K562 (cell line): Measurements from ENCODE around the gene RPLP2. TPM values are rescaled to one million over a fixed set of nuclear protein-coding genes. Genes with fewer than 3 reads are reported as not detected.

Experiments used
- ASH1L ChIP-seq: fragments of 450-650 bp; IDR thresholded peaks from 2 replicates; pipeline ENCODE4 v1.6.1; 2018; ENCODE audit warnings: borderline replicate concordance, mild to moderate bottlenecking, low read depth; ENCODE audit not compliant: partially characterized antibody
- NCOA2 ChIP-seq, 2 experiments: fragments of 450-650 bp; IDR thresholded peaks; 2 replicates each; pipeline ENCODE4 v1.6.1; 2018; ENCODE audit warnings: mild to moderate bottlenecking in 2 of 2, moderate library complexity in 1 of 2; ENCODE audit not compliant: partially characterized antibody in 2 of 2
- NEUROD1 ChIP-seq: fragments of 150-350 bp; IDR thresholded peaks from 2 replicates; pipeline ENCODE4 v1.6.1; 2014; ENCODE audit warnings: borderline replicate concordance, low read length, low read depth; ENCODE audit not compliant: partially characterized antibody
- SMAD4 ChIP-seq: fragments of 250-450 bp; sonication (Bioruptor Pico); conservative IDR thresholded peaks from 2 replicates; pipeline ENCODE4 v1.8.0; 2021; ENCODE audit warnings: inconsistent platforms, mild to moderate bottlenecking, moderate library complexity
- STAT5B ChIP-seq: fragments of 250-450 bp; sonication (Bioruptor Pico); IDR thresholded peaks from 2 replicates; pipeline ENCODE4 v1.8.0; 2021; ENCODE audit warnings: mild to moderate bottlenecking, inconsistent platforms
- TEAD4 ChIP-seq, 2 experiments: sonication (generic) in 1 of 2; formaldehyde crosslinking in 1 of 2; IDR thresholded peaks; 2 replicates each; pipeline versions ENCODE4 v1.6.1 to v1.8.0; 2012 to 2022; ENCODE audit warnings: borderline replicate concordance in 1 of 2, inconsistent platforms in 1 of 2, low read length in 1 of 2, mild to moderate bottlenecking in 1 of 2, missing genetic modification reagents in 1 of 2
- ZNF12 ChIP-seq: sonication (generic); formaldehyde crosslinking; IDR thresholded peaks from 2 replicates; pipeline ENCODE4 v1.4.0; 2020; ENCODE audit warnings: mild to moderate bottlenecking, missing genetic modification reagents
- ZNF224 ChIP-seq: sonication (generic); formaldehyde crosslinking; IDR thresholded peaks from 2 replicates; pipeline ENCODE4 v1.8.0; 2022; ENCODE audit warnings: mild to moderate bottlenecking, missing genetic modification reagents
- polyA plus RNA-seq, 8 experiments: library from polyadenylated mRNA; depleted of rRNA in 4 of 8; stranded (reverse) in 5 of 8; unstranded in 3 of 8; fragments of >200 nt; fragmentation: Nextera tagmentation in 2 of 8; fragmentation: Illumina TruSeq in 1 of 8; extraction: Ambion mirVana in 2 of 8; extraction: Trizol in 1 of 8; gene quantifications; 2 replicates each; pipeline versions ENCODE4 v1.2.1 to v1.2.3, GENCODE V29; 2011 to 2014; ENCODE audit warnings: inconsistent platforms in 1 of 8, missing spikeins in 1 of 8
- total RNA-seq, 7 experiments: library from RNA; depleted of rRNA in 6 of 7; stranded (reverse); fragments of >200 nt in 6 of 7; fragmentation: Illumina TruSeq in 2 of 7; extraction: Trizol in 2 of 7; gene quantifications; 2 replicates each; pipeline versions ENCODE4 v1.2.1 to v1.2.3, GENCODE V29; 2011 to 2021; ENCODE audit warnings: low replicate concordance in 1 of 7
- TF ChIP-seq, protein P1 (sequence below), 2 experiments: fragments of 150-350 bp in 1 of 2; IDR thresholded peaks; 2 replicates each; pipeline ENCODE4 v1.6.1; 2012 to 2016; ENCODE audit warnings: low read depth in 2 of 2, low read length in 2 of 2, mild to moderate bottlenecking in 1 of 2, moderate library complexity in 1 of 2
- TF ChIP-seq, protein P2 (sequence below): sonication (generic); formaldehyde crosslinking; IDR thresholded peaks from 2 replicates; pipeline ENCODE4 v1.8.0; 2022; ENCODE audit warnings: mild to moderate bottlenecking, missing genetic modification reagents

The RPLP2 gene
- total and polyA plus RNA-seq, 9 of the 15 experiments (the other 6 are each of a cell fraction or from before 2014, with no cell fraction given): 528 to 3,807 (median 1,633) TPM

DNA sequence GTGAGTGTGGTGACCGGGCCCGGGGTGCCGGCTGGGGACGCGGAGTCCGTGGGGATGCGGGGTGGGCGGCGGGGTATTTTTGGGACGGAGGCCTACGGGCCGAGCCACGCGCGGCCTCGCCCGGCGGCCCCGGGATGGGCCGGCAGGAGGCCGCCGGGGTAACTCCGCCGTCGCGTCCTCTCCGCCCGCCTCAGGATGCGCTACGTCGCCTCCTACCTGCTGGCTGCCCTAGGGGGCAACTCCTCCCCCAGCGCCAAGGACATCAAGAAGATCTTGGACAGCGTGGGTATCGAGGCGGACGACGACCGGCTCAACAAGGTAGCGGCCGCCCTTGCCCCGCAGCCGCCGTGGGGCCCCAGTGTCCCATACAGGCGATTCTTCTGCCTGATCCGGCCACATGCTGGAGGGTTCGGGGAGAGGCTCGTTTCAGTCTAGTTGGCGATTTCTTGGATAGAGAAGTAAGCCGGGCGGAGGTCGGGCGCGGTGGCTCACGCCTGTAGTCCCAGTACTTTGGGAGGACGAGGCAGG lies 337 bp downstream of the RPLP2 start (continued):
- no peak for TF ChIP-seq NEUROD1
- TF ChIP-seq STAT5B (CRISPR knock-in tag): no peak
- TF ChIP-seq, protein P1, sequence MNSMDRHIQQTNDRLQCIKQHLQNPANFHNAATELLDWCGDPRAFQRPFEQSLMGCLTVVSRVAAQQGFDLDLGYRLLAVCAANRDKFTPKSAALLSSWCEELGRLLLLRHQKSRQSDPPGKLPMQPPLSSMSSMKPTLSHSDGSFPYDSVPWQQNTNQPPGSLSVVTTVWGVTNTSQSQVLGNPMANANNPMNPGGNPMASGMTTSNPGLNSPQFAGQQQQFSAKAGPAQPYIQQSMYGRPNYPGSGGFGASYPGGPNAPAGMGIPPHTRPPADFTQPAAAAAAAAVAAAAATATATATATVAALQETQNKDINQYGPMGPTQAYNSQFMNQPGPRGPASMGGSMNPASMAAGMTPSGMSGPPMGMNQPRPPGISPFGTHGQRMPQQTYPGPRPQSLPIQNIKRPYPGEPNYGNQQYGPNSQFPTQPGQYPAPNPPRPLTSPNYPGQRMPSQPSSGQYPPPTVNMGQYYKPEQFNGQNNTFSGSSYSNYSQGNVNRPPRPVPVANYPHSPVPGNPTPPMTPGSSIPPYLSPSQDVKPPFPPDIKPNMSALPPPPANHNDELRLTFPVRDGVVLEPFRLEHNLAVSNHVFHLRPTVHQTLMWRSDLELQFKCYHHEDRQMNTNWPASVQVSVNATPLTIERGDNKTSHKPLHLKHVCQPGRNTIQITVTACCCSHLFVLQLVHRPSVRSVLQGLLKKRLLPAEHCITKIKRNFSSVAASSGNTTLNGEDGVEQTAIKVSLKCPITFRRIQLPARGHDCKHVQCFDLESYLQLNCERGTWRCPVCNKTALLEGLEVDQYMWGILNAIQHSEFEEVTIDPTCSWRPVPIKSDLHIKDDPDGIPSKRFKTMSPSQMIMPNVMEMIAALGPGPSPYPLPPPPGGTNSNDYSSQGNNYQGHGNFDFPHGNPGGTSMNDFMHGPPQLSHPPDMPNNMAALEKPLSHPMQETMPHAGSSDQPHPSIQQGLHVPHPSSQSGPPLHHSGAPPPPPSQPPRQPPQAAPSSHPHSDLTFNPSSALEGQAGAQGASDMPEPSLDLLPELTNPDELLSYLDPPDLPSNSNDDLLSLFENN (IDR thresholded peaks at IDR 0.05; ENCODE audit: low read depth in 2 of 2, low read length in 2 of 2): no peak
- no peak for TF ChIP-seq ZNF12
- no peak for TF ChIP-seq ASH1L
- TF ChIP-seq, protein P2, sequence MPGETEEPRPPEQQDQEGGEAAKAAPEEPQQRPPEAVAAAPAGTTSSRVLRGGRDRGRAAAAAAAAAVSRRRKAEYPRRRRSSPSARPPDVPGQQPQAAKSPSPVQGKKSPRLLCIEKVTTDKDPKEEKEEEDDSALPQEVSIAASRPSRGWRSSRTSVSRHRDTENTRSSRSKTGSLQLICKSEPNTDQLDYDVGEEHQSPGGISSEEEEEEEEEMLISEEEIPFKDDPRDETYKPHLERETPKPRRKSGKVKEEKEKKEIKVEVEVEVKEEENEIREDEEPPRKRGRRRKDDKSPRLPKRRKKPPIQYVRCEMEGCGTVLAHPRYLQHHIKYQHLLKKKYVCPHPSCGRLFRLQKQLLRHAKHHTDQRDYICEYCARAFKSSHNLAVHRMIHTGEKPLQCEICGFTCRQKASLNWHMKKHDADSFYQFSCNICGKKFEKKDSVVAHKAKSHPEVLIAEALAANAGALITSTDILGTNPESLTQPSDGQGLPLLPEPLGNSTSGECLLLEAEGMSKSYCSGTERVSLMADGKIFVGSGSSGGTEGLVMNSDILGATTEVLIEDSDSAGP: no peak
- TF ChIP-seq TEAD4 (IDR thresholded peaks at IDR 0.05; ENCODE audit: low read length): no peak
- TF ChIP-seq TEAD4 (CRISPR knock-in tag; IDR thresholded peaks at IDR 0.05; ENCODE audit: borderline replicate concordance): peak; percentile 14; the same call in 1 of the 2 replicates
- TF ChIP-seq SMAD4: peak; percentile 63; the same call in 1 of the 2 replicates
- no peak for TF ChIP-seq NCOA2 (IDR thresholded peaks at IDR 0.05; ENCODE audit: partially characterized antibody in 2 of 2)
- no peak for TF ChIP-seq ZNF224 (CRISPR knock-in tag)
